ENCODE measurements around the gene HS3ST4.

GRCh38 chr16:25916037-25916436 lies 224.3 kb downstream of the HS3ST4 start:
- TF ChIP-seq CTCF (IDR thresholded peaks at IDR 0.05) (no peak), POLR2A (IDR thresholded peaks at IDR 0.05) (no peak)
